Keratinocyte (primary cell): ENCODE data around the gene VEGFA.

Source experiments
- CTCF ChIP-seq, 3 experiments: IDR thresholded peaks in 1 of 3; conservative IDR thresholded peaks in 1 of 3; optimal IDR thresholded peaks in 1 of 3; 2 replicates in 2 of 3; 3 replicates in 1 of 3; pipeline versions ENCODE3 to v1.5.1; 2011; ENCODE audit warnings: low read length in 3 of 3, mild to moderate bottlenecking in 3 of 3, moderate library complexity in 2 of 3, control low read depth in 1 of 3, inconsistent platforms in 1 of 3; ENCODE audit not compliant: insufficient read depth in 2 of 3; ENCODE audit errors: extremely low read depth in 1 of 3
- EZH2 ChIP-seq: IDR thresholded peaks from one replicate; pipeline ENCODE4 v1.6.1; 2012; ENCODE audit warnings: inconsistent platforms, mild to moderate bottlenecking, low read length, moderate library complexity

GRCh38 chr6:43748765-43749164 lies 21.2 kb upstream of the VEGFA start:
- TF ChIP-seq CTCF (optimal IDR thresholded peaks at IDR 0.05 in 1 of 3, IDR thresholded peaks at IDR 0.05 in 1 of 3, conservative IDR thresholded peaks at IDR 0.05 in 1 of 3; ENCODE audit: extremely low read depth in 1 of 3, insufficient read depth in 2 of 3, low read length in 3 of 3) (no peak), EZH2 (no peak)
